ENCODE measurements around the gene PHC1.
"Not testable (repeated sequence)": the region's sequence is repeated elsewhere in the genome, so short reads cannot be mapped to it uniquely, and the experiment has no call there.

Gene PHC1

DNA sequence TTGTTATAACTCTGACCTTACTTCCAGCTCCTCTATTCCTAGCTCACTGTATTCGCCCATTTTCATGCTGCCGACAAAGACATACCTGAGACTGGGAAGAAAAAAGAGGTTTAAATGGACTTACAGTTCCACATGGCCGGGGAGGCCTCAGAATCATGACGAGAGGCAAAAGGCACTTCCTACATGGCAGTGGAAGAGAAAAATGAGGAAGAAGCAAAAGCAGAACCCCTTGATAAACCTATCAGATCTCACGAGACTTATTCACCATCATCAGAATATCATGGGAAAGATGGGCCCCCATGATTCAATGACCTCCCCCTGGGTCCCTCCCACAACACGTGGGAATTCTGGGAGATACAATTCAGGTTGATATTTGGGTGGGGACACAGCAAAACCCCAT, 14.5 kb upstream of the PHC1 start:
- TF ChIP-seq CTCF (conservative IDR thresholded peaks at IDR 0.05) (no peak), ZFX (IDR thresholded peaks at IDR 0.05) (no peak)
- H3K27ac ChIP-seq, result no peak overlapping the region

GRCh38 chr12:8902703-8903102, 11.6 kb upstream of the PHC1 start:
- H3K27ac ChIP-seq, result not testable (repeated sequence)

GRCh38 chr12:8903646-8904045, 10.7 kb upstream of the PHC1 start:
- TF ChIP-seq CTCF (conservative IDR thresholded peaks at IDR 0.05) (no peak), ZFX (IDR thresholded peaks at IDR 0.05) (no peak)
- no peak overlapping the region for H3K27ac ChIP-seq

DNA sequence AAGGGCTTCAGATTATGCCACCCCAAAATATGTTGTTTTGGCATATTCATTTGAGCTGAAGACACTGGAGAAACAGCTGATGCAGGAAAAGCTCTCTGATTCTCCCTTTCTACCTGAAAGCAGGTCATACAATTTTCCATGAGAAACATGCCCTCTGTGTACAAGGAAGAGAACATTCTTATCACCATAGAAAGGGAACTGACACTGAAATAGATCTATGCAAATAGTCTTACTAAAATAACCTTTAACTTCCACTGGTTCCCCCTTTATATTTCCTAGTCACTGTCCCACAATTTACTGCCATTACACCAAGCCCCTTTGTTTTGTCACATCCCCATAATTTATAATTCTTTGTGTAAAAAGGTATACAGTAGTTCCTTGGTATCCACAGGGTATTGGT, 9.6 kb upstream of the PHC1 start:
- no peak overlapping the region for H3K27ac ChIP-seq
- TF ChIP-seq CTCF (conservative IDR thresholded peaks at IDR 0.05) (no peak), ZFX (IDR thresholded peaks at IDR 0.05) (no peak)

GRCh38 chr12:8905546-8905945, 8.8 kb upstream of the PHC1 start:
- no peak for TF ChIP-seq ZFX (IDR thresholded peaks at IDR 0.05)
- no peak for TF ChIP-seq CTCF (conservative IDR thresholded peaks at IDR 0.05)
- H3K27ac ChIP-seq, result no peak overlapping the region

DNA sequence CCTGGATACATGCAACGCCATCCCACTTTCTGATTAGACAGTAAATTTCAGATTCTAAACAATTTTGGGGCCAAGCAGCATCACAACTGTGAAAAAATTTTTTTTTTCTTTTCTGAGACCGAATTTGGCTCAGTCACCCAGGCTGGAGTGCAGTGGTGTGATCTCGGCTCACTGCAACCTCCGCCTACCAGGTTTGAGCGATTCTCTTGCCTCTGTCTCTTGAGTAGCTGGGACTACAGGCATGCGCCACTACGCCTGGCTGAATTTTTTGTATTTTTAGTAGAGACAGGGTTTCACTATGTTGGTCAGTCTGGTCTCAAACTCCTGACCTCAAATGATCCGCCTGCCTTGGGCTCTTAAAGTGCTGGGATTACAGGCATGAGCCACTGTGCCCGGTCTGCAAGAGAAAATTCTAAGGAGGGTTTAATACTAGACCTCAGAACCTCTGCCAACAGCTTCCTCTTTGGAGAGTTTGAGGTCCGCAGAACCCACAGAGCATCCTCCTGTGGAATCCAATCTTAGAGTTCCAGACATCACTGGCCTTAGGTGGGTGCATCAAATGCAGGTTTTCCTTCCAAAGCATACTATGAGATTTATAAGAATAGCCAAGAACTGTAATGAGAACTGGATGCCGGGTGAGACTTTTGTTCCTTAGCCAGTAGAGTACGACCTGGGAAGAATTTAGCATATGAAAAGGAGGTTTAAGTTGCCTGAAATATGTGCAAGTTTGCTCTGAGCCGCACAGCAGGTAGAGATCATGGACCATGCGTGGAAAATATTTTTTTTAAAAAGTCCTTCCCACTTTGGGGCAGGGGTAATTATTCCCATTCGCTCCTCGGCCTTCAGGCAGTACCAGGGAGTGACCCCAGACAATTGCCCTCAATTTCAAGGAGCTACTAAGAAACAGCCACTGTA, 7.8 kb upstream of the PHC1 start:
- no peak overlapping the region for H3K27ac ChIP-seq
- TF ChIP-seq ZFX (IDR thresholded peaks at IDR 0.05), result no peak
- no peak for TF ChIP-seq CTCF (conservative IDR thresholded peaks at IDR 0.05)

- no peak overlapping the region for H3K27ac ChIP-seq
- TF ChIP-seq CTCF (conservative IDR thresholded peaks at IDR 0.05) (no peak), ZFX (IDR thresholded peaks at IDR 0.05) (no peak)
Observed at GRCh38 chr12:8907513-8907912, 6.8 kb upstream of the PHC1 start.

GRCh38 chr12:8909752-8910151, 4.6 kb upstream of the PHC1 start:
- no peak for TF ChIP-seq ZFX (IDR thresholded peaks at IDR 0.05)
- no peak for TF ChIP-seq CTCF (conservative IDR thresholded peaks at IDR 0.05)
- H3K27ac ChIP-seq, result no peak overlapping the region
